C4-2B (cell line): ENCODE measurements around the gene U2AF2.

Source experiments
- ZFX ChIP-seq: fragments of 450-650 bp; IDR thresholded peaks from 2 replicates; pipeline ENCODE4 v1.6.1; 2017
- TF ChIP-seq, protein P1 (sequence below): fragments of 450-650 bp; conservative IDR thresholded peaks from 2 replicates; pipeline ENCODE4 v1.5.1; 2017; ENCODE audit warnings: mild to moderate bottlenecking

- TF ChIP-seq, protein P1, sequence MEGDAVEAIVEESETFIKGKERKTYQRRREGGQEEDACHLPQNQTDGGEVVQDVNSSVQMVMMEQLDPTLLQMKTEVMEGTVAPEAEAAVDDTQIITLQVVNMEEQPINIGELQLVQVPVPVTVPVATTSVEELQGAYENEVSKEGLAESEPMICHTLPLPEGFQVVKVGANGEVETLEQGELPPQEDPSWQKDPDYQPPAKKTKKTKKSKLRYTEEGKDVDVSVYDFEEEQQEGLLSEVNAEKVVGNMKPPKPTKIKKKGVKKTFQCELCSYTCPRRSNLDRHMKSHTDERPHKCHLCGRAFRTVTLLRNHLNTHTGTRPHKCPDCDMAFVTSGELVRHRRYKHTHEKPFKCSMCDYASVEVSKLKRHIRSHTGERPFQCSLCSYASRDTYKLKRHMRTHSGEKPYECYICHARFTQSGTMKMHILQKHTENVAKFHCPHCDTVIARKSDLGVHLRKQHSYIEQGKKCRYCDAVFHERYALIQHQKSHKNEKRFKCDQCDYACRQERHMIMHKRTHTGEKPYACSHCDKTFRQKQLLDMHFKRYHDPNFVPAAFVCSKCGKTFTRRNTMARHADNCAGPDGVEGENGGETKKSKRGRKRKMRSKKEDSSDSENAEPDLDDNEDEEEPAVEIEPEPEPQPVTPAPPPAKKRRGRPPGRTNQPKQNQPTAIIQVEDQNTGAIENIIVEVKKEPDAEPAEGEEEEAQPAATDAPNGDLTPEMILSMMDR = no peak
- TF ChIP-seq ZFX = no peak
Measured at GRCh38 chr19:55656988-55657747, 2.3 kb downstream of the U2AF2 start.
